Breast epithelium (tissue), 3 donors: Measurements from ENCODE around the gene PLET1.

Source experiments
- CTCF ChIP-seq, 3 donors: fragments of 450-650 bp; IDR thresholded peaks; one replicate each; pipeline ENCODE4 v1.5.1; 2016 to 2017; ENCODE audit warnings: antibody characterized with exemption in 3 of 3, mild to moderate bottlenecking in 3 of 3, moderate library complexity in 3 of 3
- POLR2A ChIP-seq: fragments of 450-650 bp; IDR thresholded peaks from one replicate; pipeline ENCODE4 v1.6.1; 2016; ENCODE audit warnings: antibody characterized with exemption, mild to moderate bottlenecking, moderate library complexity
- POLR2AphosphoS5 ChIP-seq, 3 donors: sonication (generic); formaldehyde crosslinking; IDR thresholded peaks; one replicate each; pipeline ENCODE4 v1.6.1; 2017; ENCODE audit warnings: antibody characterized with exemption in 3 of 3

GRCh38 chr11:112302226-112302868 lies 41.7 kb upstream of the PLET1 start:
- TF ChIP-seq CTCF (IDR thresholded peaks at IDR 0.05) = no peak
- TF ChIP-seq POLR2A = no peak
- no peak for TF ChIP-seq POLR2AphosphoS5 (IDR thresholded peaks at IDR 0.05)
